Left lobe of liver (tissue), 2 donors: Measurements from ENCODE around the gene RNF215. TPM values are rescaled to one million over a fixed set of nuclear protein-coding genes. Genes with fewer than 3 reads are reported as not detected.
"Not testable (repeated sequence)": the region's sequence is repeated elsewhere in the genome, so short reads cannot be mapped to it uniquely, and the experiment has no call there.

Source experiments
- ATAC-seq: fragments of 200-7000 bp; cut with Tn5 transposase; one replicate; pipeline ENCODE4 v1.9.1; 2020; ENCODE audit warnings: mild to moderate bottlenecking, moderate library complexity
- DNase-seq: peaks from one replicate; pipeline ENCODE4 v3.0.0-alpha.2; 2020; ENCODE audit warnings: low spot score
- total RNA-seq: library from RNA; stranded (reverse); gene quantifications from one replicate; pipeline ENCODE4 v1.2.1, GENCODE V29; 2021
- donor health status: DM: no; HTN: no; CAD: no; lungs with moderate emphysema.
- donor health status: DM: no; HTN: yes; CAD: no.

RNF215 gene
- total RNA-seq, 1 donor from 2014 or later: 8.7 TPM

DNA sequence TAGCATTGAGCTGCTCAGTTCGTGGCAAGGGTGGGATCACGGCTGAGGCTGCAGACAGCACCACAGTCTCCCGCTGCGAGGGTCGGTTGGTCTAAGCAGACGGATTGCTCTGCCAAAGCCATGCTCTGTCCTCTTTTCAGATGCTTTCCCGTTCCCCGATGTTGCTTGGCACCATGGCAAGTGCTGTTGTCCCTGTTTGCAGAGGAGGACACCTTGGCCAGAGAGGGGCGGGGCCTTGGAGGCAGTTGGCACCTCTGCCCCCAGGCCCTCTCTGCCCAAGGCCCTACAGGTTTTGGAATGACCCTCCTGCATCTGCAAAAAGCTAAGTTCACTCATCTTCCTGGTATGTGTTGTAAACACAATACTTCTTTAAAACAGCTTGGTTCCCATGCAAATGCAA is 18.8 kb downstream of the RNF215 start:
- no peak for DNase-seq
- ATAC-seq: peak; percentile 54

DNA sequence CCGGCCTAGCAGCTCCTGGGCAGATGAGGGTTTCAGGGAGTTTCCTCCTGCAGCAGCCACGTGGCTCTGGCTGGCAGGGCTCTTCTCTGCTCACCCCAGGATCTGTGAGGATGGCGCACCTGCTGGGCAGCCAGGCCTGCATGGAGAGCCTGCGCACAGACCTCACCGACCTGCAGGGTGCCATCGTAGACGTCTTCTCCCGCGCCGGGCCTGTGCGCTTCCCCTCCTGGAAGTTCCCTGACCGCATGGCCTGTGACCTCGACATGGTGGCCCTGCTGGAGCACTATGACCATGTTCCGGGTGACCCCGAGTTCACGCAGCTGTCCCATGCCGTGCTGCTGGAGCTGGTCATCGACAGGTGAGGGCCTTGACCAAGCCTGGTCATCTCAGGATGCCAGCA is 21.3 kb downstream of the RNF215 start:
- ATAC-seq: no peak
- no peak for DNase-seq

DNA sequence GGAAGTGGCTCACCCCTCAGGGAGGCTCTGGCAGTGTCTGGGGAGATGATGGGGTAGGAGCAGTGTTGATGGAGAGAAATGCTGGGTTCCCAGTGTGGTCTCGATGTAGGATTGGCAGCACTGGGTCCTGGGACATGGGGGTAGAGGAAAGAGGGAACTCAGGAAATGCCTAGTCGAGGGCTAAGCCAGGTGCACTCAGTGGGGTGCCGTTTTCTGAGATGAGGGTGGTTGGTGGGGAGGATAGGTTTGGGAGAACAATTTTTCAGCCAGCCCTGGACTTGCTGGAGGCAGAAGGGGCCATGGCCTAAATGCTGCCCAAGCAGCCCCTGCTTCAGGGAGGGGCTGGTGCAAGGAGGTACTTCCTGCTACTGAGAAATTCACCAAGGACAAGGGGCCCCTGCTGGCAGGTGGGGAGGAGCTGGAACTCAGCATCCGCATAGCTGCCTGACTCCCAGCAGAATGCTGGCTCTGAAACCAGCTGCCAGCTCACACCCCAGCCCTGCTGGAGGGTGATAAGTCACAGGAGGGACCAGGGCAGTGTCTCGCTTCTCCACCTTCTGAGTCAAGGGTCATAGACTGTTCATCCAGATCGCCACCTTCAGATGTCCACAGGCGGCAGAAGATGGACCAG is 24.4 kb downstream of the RNF215 start:
- DNase-seq (no peak), ATAC-seq (no peak)

DNA sequence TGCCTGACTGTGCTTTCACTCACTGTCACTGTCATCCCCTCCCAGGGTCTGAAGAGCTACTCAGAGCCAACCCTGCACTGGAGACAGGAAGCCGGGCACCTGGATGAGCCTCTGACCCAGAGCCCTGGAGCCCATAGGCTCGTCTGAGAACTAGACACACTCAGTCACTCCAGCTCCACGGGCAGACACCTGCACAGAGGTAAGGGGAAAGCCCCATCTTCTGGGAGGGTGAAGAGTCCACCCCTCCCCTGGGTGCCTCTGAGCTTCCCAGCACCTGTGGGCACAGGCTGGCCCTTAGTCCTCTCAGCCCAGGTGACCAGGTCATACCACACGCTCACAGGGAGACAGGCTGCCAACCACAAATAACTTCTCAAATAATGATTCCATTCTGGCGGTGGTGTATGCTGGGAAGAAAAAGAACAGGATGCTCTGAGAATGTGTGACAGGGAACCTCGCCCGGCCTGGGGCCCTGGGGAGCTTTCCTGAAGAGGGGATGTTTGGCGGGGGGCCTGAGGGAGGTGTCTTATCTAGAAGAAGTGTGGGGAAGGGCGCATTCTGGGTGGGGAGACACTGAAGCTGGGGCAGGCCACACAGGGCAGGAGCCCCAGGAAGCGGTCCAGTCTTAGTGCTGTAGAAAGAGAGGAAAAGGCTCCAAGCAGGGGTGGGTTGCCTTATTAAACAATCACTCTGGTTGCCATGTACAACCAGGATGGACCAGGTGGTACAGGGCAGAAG is 25.1 kb downstream of the RNF215 start:
- no peak for DNase-seq
- ATAC-seq: no peak

DNA sequence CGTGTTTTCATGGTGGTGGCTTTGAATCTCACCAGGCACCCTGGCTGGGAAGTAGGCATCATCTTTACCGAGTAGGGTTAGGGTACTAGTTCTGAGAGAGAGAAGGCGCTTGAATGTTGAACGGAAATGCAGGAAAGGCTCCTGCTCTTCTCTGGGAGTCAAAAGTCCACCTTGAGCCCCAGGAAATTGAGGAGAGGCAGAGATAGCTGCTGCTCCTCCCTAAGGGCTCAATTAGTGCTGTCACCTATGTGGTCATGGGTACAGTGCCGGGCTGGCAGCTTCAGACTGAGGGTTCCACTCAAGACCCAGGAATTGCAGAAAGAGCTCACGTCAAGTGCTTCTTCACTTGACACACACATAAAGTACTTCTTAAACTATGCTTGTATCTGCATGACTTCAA is 28.7 kb downstream of the RNF215 start:
- ATAC-seq (no peak), DNase-seq (no peak)

DNA sequence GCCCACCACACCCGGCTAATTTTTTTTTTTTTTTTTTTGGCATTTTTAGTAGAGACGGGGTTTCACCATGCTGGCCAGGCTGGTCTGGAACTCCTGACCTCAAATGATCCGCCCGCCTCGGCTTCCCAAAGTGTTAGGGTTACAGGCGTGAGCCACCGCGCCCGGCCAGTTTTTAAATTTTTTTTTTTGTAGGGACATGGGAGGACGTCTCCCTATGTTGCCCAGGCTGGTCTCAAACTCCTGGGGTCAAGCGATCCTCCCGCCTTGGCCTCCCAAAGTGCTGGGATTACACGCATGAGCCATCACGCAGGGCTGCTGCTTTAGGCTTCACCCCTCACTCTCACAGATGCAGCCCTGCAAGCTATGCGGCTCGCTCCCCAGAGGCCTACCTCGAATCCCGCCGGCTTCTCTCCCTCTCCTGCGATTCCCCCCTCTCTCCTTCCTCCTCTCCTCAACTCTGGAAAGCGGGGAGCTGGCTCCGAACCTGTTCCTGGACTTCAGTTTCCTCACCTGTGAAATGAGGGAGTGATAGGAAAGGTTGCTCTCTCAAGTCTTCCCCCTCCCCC is 29.5 kb downstream of the RNF215 start:
- ATAC-seq (no peak), DNase-seq (no peak)

DNA sequence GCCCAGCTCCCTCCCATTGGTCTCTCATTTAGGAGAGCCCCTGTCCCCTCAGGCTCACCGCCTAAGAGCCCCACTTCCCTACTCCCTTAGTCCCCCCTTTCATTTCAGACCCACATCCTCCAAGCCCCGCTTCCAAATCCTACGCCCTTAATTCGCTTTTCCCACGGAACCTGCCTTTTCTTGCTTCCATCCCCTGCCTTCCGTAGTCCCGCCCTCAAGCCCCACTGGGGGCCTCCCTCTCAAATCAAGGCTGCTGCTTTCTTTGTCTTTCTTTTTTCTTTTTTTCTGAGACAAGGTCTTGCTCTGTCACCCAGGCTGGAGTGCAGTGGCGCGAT is 30.0 kb downstream of the RNF215 start:
- DNase-seq: no peak
- peak; percentile 2 for ATAC-seq

DNA sequence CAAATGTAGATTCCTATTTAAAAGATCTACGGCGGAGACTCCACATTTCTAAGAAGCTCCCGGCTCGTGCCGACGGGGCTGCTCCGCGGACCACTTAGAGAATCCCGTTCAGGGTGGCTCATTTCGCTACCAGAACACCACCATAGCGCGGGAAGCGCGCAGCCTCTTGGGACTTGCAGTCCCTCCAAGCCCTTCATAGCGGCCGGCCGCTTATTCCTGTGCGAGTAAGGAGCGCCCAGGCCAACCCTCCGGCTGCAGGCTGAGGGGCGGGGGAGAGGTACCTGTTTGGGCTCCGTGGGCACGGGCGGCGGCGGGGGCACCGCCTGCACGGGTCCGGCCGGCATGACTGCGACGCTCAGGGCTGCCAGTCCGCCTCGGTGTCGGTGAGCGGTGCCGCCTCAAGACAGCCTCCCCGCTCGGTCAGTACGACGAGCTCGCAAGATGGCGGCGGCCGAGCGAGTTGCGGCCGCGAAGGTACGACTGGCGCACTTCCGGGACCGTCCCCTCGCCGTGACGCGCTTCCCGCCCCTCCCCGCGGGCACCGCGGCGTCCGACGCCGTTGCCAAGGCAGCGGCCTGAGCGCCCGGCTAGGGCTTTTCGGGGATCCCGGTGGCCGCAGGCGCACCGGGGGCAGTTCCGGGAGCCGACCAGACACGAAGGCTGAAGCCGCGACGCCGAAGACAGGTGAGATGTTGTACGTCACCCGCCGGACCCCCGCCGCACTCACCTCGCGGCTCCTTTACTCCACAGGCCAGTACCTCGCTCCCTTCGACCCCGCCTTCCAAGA is 30.6 kb downstream of the RNF215 start, which contains the start of the genes CCDC157 and SF3A1:
TSS of gene CCDC157 (plus strand) at position 559 of the 787 bp plus-strand sequence. CDS start 8,994 bp downstream, outside the sequence.
TSS of gene SF3A1 (minus strand) at position 446 of the 787 bp plus-strand sequence. CDS start at position 344, 102 bp downstream.
- peak; percentile 97 for ATAC-seq
- peak; percentile 88 for DNase-seq

DNA sequence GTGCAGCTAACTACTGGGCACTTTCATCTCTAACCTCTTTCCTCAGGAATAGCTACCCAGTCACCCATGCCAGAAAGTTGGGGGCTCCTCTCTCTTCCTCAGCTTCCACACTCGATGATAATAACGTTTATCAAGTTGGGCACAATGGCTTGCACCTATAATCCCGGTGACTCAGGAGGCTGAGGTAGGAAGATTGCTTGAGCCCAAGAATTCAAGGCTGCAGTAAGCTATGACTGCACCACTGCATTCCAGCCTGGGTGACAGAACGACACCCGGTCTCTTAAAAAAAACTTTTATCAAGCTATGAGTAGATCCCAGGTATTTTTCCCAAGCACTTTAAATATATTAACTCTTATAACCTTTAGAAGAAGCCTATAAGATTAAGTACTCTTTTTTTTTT is 32.6 kb downstream of the RNF215 start:
- DNase-seq (no peak), ATAC-seq (no peak)

DNA sequence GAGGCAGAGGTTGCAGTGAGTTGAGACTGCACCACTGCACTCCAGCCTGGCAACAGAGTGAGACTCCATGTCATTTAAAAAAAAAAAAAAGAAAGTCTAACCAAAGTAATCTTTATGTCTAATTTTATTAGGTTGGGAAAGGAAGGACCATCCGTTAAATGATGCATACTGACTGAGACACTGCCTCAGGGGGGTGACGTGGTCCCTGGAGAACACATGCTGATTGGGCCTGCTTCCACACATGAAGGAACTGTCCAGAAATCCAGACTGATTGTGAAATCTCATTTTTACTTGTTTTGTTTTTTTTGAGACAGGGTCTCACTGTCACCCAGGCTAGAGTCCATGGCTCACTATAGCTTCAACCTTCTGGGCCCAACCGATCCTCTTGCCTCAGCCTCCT is 36.0 kb downstream of the RNF215 start:
- no peak for DNase-seq
- no peak for ATAC-seq

DNA sequence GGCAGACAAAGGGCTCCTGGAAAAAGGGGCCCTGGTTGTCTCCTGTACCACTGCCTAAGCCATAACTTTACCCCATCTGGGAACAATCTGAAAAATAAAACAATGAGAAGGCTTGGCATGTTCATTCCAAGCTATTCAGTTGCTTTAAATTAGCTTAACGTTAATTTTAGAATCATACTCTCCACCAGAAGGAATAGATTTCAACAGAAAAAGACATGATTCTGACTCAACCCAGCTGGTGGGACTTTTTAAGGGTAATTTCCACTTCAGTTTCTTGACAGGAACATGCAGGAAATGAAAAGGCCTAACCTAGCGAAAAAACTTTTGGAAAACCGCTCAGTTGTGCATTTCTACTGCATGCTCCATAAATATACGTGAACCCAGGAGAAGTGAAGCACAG is 38.4 kb downstream of the RNF215 start:
- ATAC-seq: no peak

DNA sequence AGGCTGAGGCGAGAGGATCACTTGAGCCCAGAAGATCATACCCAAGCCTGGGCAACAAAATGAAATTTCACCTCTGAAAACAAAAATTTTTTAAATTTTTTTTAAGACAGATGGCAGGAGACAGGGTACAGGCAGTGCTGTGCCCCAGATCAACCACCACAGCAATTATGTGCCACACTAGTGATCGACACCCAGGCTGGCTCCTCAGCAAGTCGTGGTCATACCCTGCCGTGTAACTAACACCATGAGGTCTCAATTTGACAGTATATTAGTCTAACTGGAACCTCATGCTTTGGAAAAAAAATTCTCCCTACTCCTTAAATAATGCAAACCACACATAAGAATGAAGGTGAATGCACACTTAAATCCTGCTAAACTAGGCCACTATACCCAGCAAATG is 38.8 kb downstream of the RNF215 start:
- ATAC-seq (no peak), DNase-seq (no peak)

More for the DNA sequence above, 38.4 kb downstream of the RNF215 start:
- no peak for DNase-seq

DNA sequence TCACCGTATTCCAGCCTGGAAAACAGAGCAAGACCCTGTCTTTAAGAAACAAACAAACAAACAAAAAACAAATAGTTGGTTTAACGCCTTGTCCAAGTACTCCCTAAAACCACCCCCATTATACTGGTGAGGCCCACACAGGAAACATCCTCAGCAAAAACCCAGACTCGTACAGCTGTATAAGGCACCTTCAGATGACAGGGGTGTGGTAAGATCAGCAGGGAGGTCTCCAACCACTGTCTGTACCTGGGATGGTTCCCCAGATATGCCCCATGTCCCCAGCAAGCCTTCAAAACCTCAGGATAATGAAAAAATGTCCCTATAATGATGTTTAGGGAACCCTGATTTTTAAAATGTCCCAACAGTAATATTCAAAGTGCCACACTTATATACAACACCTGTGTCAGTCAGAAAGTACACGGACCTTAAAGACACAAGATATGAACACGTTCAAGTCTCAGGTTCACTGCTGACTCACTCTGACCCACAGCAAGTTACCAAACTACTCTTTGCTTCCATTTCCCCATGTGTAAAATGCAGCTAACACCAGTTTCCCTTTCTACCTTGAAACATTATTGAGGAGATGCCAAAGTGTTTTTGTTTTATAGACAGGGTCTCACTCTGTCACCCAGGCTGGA is 39.8 kb downstream of the RNF215 start:
- no peak for DNase-seq
- ATAC-seq: no peak

DNA sequence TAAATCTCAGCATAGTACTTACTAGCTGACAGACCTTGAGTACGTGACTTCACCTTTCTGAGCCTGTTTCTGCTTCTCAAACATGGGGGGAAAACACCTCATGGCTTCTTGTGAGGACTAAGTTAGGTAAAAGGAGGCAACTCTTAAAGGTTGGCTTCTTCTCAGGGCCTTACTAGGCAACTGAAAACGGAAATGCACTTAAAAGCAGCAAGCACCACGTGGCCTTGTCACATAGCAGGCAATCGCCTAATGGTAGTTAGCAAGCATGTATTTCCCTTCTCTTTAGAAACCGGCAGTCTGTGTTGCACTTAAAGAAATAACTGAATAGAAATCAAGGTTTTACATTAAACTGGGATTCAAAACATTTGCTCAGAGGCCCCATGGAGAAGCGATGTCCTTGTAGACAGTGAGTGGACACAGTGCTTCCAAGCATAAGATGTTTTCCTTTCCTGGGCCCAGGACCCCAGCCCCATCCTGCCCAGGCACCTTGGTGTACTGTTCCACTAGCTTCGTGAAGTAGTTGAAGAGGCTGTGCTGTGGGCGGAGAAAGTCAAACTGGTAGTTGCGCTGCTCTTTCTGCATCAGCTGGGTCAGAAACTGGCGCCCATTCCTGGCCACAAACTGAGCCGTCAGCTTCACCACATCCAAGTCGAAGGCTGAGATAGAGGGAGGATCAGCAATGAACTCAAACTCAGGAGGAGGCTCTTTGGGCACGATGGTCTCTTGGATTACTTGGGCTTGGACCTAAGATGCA is 42.6 kb downstream of the RNF215 start:
- no peak for ATAC-seq
- no peak for DNase-seq

DNA sequence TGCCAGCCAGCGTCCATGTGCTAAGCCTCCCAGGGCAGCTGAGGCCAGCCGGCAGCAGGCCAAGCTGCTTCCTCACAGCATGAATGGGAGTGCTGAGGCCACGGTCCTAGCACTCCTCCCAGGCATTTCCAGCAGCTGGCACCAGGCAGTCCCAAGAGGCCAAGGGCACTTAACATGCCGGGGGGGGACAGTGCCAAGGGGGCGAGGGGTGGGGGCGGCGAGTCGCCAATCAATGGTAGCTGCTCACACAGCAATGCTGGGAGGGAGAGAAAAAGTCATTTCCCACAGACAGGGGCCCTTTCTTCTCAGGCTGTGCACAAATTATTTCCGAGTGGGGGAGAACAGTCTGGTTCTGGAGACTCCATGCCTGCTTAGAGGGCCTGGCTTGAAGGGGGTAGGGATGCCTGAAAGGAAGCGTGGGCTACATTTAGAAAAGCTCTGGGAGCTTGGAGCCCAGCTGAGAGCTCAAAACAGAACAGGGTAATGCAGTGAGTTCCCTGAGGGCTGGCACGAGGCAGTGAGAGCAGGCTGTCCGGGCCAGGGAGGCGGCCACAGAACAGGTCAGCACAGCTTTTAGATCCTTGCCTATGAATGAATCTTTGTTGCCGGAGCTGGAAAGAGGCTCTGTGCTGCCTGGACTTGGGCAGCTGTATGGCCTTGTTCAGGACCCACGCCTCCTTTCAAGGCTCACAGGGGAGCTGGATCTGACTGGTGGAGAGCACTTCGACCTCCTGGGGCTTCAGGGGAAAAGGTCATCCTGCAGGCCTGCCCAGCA is 46.1 kb downstream of the RNF215 start:
- no peak for DNase-seq

DNA sequence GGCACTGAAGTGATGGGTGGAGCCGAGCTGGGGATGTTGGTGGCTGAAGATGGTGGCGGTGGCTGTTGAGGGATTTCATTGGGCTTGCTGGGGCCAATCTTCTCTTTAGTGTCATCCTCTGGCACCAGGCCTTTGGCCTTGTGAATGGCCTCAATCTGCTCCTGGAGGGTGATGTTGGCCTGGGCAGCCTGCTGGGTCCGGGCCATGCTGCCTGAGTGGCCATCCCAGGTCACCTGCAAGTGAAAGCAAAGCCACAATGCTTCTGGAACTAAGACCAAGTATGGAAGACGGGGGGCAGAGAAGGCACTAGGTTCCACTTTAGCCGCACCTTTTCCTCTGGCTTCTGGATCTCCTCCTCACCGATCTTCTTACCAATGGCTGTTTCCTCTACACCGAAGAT is 48.4 kb downstream of the RNF215 start:
- peak; percentile 46 for ATAC-seq
- peak; percentile 70 for DNase-seq

More for the DNA sequence above, 46.1 kb downstream of the RNF215 start:
- ATAC-seq: no peak

DNA sequence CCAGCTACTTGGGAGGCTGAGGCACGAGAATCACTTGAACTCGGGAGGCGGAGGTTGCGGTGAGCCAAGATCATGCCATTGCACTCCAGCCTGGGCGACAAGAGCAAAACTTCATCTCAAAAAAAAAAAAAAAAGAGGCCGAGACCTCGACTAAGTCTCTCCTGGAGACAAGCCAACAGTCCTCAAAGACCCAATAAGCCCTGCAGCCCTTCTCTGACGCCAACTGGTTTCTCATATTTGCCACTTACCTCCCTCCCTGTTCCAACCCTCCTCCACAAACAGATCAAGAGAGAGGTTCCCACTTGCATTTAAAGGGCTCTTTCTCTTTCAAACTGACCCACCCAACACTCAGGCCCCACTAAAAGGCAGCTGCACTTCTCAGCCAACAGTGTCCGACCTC is 48.9 kb downstream of the RNF215 start:
- DNase-seq, ATAC-seq: not testable (repeated sequence)

DNA sequence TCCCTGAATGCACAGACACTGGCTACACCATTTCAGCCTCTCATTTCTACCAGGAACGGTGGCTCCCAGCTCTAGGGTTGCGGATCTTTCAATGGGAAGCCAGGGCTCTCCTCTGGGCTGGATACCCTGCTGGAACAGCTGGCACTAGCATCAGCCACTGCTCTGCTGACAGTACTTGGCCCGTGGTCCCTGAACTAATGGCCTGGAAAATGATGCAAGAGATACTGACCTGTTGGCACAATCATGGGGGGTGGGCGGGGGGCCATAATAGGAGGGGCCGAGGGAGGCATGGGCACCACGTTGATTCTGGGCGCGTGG is 49.8 kb downstream of the RNF215 start:
- DNase-seq: peak; percentile 80
- ATAC-seq: peak; percentile 75

DNA sequence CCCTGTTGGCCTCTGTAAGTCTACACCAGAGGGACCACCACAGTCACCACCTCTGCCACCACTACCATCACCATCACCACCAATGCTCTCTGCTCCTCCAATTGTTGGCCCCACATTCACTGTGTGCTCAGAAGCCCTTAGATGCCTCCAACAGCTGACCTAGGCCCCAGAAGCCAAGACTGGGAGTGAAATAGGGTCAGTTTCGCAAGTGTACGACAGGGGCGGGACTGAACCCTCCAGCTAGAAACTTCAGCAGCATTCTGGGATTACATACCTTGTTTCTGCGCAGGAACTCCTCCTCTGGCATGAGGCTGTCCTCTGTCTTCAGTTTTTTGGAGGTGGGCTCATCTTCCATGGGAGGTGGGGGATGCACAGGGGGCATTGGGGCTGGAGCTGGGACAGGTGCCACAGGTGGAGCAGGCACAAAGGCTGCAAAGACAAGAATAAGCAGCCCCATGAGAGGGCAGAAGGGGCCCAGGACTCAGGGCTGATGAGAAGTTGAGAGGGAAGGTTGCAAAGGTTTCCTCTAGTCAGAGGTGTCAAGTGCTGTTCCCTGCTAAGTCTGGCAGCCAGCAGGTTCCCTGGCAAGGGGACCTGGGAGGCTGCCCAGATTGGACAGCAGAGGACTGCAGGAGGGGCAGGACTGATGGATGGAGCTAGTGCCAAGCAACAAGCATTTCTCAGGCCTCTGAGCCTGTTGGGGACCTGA is 50.3 kb downstream of the RNF215 start:
- DNase-seq (peak; percentile 83), ATAC-seq (peak; percentile 79)
